Measurements from ENCODE around the gene THBS1.
A peak's percentile ranks its signal among the peaks of the same experiment; 100 is the strongest.

Gene THBS1

GRCh38 chr15:39641191-39641889 lies 60.5 kb downstream of the THBS1 start:
- DNase-seq: peak; percentile 14

DNA sequence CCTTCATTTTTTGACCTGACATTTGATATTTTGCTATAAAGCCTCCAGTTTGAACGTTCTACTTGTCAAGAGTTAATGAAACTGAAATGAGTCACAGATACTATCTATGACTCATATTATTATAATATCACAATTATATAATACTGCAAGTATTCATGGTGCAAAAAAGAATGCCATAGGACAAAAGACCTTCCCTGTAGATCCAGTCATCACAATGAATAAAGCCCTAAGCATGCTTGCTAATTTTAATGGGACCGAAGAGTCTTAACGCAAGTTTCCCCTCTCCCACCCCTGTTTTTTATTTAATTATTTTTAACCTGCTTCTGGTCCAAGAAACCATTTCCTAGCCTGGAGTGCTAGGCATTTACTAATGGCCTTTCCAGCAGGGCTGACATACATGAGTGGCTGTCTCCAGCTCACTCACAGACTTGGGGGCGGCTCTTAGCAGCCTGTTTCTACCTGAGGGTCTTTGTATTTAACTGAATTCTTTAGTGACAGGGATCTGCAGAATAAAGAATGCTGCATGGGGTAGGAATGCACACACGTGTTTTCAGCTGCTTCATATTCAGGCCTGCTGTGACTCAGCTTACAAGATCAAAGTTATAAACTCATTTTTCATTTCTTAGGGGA lies 61.2 kb downstream of the THBS1 start:
- DNase-seq: no peak

DNA sequence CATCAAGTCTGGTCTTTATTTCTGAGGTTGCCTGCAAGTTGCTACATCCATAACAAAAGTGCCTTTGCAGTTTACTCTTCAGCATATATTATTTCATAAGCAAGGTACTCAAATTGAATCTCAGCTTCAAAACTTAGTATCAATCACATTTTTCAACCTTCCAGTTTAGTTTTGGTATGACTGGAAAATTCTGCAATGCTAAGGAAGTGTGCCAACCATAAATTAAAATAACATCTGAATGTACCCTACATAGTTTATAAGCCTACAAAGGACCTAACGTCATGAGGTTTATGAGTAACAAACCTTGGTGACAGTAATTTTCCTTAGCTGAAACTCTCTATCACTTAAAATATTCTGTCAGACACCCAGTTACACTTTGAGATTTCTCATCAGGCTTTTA lies 62.8 kb downstream of the THBS1 start:
- no peak for DNase-seq

- no peak for DNase-seq
Measured at GRCh38 chr15:39644136-39644535, 63.3 kb downstream of the THBS1 start.

DNA sequence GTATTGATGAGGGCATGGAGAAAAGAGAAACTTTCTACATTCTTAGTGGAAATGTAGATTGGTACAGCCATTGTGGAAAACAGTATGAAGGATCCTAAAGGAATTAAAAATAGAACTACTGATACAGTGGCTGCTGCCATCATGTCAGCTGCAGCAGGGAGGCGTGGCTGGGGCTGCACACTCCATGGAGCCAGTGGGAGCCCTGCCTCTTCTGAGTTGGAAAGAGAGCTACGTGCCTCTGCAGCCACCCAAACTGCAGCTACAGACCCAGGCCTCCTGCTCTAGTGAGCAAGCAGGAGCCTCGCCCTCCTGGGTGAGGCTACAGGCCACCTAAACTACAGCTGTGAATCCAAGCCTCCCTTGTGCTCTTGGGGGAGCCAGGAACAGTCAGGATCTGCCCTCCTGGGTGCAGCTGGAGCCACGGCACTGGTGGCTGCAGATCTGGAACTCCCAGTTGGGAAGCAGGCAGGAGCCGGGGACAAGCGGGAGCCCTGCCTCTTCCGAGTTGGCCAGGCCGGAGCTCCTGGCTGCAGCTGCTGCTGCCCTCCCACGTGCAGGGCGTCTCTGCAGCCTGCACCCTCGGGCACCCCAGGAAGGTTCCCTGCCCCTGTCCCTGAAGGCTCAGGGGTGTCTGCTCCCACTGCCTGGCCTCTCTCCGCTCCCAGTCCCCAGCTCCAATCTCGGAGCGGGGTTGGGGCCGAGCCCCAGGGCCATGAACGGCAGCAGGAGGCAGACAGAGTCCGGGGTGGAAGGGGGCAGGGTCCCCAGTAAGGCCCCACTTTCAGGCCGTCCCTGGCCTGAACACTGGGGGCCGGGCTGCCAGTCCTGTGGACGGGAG lies 64.5 kb downstream of the THBS1 start:
- DNase-seq: no peak

- no peak for DNase-seq
Measured at GRCh38 chr15:39645976-39646257, 65.0 kb downstream of the THBS1 start.

DNA sequence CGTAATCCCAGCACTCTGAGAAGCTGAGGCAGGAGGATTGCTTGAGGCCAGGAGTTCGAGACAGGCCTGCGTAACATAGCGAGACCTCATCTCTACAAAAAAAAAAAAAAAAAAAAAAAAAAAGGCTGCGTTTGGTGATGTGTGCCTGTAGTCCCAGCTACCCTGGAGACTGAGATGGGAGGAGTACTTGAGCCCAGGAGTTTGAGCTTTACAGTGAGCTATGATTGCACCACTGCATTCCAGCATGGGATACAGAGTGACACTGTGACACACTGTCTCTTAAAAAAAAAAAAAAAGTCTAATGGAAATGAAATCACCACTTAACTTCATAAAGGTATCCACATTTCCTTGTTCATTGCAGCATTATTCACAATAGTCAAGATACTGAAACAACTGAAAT lies 65.5 kb downstream of the THBS1 start:
- DNase-seq: no peak

Measured in activated naive CD4-positive, alpha-beta T cell treated with Interleukin-2 at 50 U/mL for 16 hours (primary cell).